Measurements from ENCODE around the gene ZIK1. TPM values are rescaled to one million over a fixed set of nuclear protein-coding genes. Genes with fewer than 3 reads are reported as not detected.

The ZIK1 gene
- 1 to 10 TPM in 1 of 2 donors, under 1 TPM in 1; 0.78 to 3.3 TPM for total RNA-seq

- intact Hi-C loops (cut with DNase I) = no loop called here
- ATAC-seq = peak; percentile 89
- 0 to 3% methylated on average over 1 to 76 of the region's 76 CpGs for WGBS, 2 donors
- DNase-seq = peak; percentile 71 to 88 (median 78)
- no peaks in the 10 kb centered on the region for H3K27me3 ChIP-seq
- peaks cover 0 to 20% (median 0%) of the 10 kb centered on the region in 3 donors for H3K9me3 ChIP-seq
- no peaks in the 10 kb centered on the region for H3K36me3 ChIP-seq (replicated peaks in 1 of 2; ENCODE audit: insufficient read depth in 1 of 2, low read depth in 2 of 2)
- peak within 1 kb of the TSS in 2 of 4 donors; percentile 33 to 38 for H3K27ac ChIP-seq
- peaks cover 15% of the 10 kb centered on the region for H3K4me1 ChIP-seq
- TF ChIP-seq POLR2A (IDR thresholded peaks at IDR 0.05) (peak in 2 of 3 donors; percentile 53), CTCF (IDR thresholded peaks at IDR 0.05) (peak in 1 of 7 experiments; percentile 7)
- peak within 1 kb of the TSS in 1 of 2 donors; percentile 19 for H3K4me3 ChIP-seq
These were observed at the start of gene ZIK1 for GRCh38 chr19:57583521-57584416. Gene ZIK1 (plus strand): TSS chr19:57584145. CDS start chr19:57584357, 212 bp downstream.

GRCh38 chr19:57537953-57538547 is 45.9 kb upstream of the ZIK1 start:
- TF ChIP-seq POLR2A (IDR thresholded peaks at IDR 0.05) = no peak
- TF ChIP-seq CTCF (IDR thresholded peaks at IDR 0.05) = no peak
- Histone ChIP-seq H3K9me3 (peaks cover 0 to 87% (median 6%) of the 10 kb centered on the region in 3 donors), H3K27me3 (no peaks in the 10 kb centered on the region), H3K4me1 (no peaks in the 10 kb centered on the region), H3K27ac (no peak overlapping the region), H3K4me3 (no peak overlapping the region), H3K36me3 (replicated peaks in 1 of 2; ENCODE audit: insufficient read depth in 1 of 2, low read depth in 2 of 2) (peaks cover 18 to 20% of the 10 kb centered on the region in 2 donors)
- 94 to 98% methylated on average over 7 of the region's 7 CpGs for WGBS, 2 donors
- intact Hi-C loops (cut with DNase I) = no loop called here
- DNase-seq (no peak), ATAC-seq (no peak)

- no peak for TF ChIP-seq CTCF (IDR thresholded peaks at IDR 0.05)
- no peak for TF ChIP-seq POLR2A (IDR thresholded peaks at IDR 0.05)
- ATAC-seq = no peak
- H3K36me3 ChIP-seq (replicated peaks in 1 of 2; ENCODE audit: insufficient read depth in 1 of 2, low read depth in 2 of 2) = peaks cover 34% of the 10 kb centered on the region in 2 donors
These were observed 37.4 kb upstream of the ZIK1 start for GRCh38 chr19:57546513-57546912.

GRCh38 chr19:57552432-57552831 is 31.5 kb upstream of the ZIK1 start:
- no peaks in the 10 kb centered on the region for H3K27me3 ChIP-seq
- peaks cover 25 to 35% of the 10 kb centered on the region in 2 donors for H3K36me3 ChIP-seq (replicated peaks in 1 of 2; ENCODE audit: insufficient read depth in 1 of 2, low read depth in 2 of 2)
- peaks cover 0 to 57% (median 0%) of the 10 kb centered on the region in 3 donors for H3K9me3 ChIP-seq
- DNase-seq (no peak), ATAC-seq (no peak)
- H3K27ac ChIP-seq = no peak overlapping the region
- intact Hi-C loops (cut with DNase I) = no loop called here
- no peaks in the 10 kb centered on the region for H3K4me1 ChIP-seq
- TF ChIP-seq CTCF (IDR thresholded peaks at IDR 0.05) = no peak
- TF ChIP-seq POLR2A (IDR thresholded peaks at IDR 0.05) = no peak
- 92 to 100% methylated on average over 2 of the region's 2 CpGs for WGBS, 2 donors
- H3K4me3 ChIP-seq = no peak overlapping the region

More at GRCh38 chr19:57546513-57546912, 37.4 kb upstream of the ZIK1 start:
- Histone ChIP-seq H3K9me3 (peaks cover 0 to 74% (median 0%) of the 10 kb centered on the region in 3 donors), H3K4me3 (no peak overlapping the region), H3K4me1 (no peaks in the 10 kb centered on the region), H3K27ac (no peak overlapping the region), H3K27me3 (no peaks in the 10 kb centered on the region)
- 90 to 93% methylated on average over 1 of the region's 1 CpG for WGBS, 2 donors
- intact Hi-C loops (cut with DNase I) = no loop called here
- no peak for DNase-seq
